Stomach (tissue), 4 donors: ENCODE results near the gene GRIA1.

Source experiments
- POLR2AphosphoS5 ChIP-seq, 3 donors: sonication (generic); formaldehyde crosslinking; IDR thresholded peaks; one replicate each; pipeline ENCODE4 v1.6.1; 2016; ENCODE audit warnings: antibody characterized with exemption in 3 of 3
- TF ChIP-seq, protein P1 (sequence below), 7 experiments: fragments of 450-650 bp in 4 of 7; fragments of 200-600 bp in 3 of 7; sonication (generic) in 3 of 7; IDR thresholded peaks; one replicate each; pipeline ENCODE4 v1.5.1; 2016 to 2019; ENCODE audit warnings: antibody characterized with exemption in 7 of 7, control low read depth in 2 of 7, mild to moderate bottlenecking in 1 of 7

DNA sequence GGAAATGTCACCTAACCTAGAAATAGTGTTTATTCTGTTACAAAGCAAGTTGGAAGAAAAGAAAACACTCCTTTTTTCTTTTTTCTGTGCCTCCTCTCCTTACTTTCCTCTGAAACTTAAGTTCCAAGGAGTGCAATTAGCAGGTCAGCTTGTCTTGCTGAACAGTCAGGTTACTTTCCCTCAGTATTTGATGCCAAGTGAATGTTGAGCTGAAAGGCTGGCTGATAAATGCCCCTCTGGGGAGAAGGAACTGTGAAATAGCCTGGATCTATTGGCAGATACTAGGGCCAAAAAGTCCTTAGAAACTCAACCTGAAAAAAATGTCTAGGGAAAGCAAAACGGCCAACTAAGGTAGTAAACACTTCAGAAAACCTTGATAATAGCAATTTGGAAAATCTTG, 43.6 kb downstream of the GRIA1 start:
- TF ChIP-seq, protein P1, sequence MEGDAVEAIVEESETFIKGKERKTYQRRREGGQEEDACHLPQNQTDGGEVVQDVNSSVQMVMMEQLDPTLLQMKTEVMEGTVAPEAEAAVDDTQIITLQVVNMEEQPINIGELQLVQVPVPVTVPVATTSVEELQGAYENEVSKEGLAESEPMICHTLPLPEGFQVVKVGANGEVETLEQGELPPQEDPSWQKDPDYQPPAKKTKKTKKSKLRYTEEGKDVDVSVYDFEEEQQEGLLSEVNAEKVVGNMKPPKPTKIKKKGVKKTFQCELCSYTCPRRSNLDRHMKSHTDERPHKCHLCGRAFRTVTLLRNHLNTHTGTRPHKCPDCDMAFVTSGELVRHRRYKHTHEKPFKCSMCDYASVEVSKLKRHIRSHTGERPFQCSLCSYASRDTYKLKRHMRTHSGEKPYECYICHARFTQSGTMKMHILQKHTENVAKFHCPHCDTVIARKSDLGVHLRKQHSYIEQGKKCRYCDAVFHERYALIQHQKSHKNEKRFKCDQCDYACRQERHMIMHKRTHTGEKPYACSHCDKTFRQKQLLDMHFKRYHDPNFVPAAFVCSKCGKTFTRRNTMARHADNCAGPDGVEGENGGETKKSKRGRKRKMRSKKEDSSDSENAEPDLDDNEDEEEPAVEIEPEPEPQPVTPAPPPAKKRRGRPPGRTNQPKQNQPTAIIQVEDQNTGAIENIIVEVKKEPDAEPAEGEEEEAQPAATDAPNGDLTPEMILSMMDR (IDR thresholded peaks at IDR 0.05), result no peak
- TF ChIP-seq POLR2AphosphoS5 (IDR thresholded peaks at IDR 0.05), result no peak
